GM23248 (cell line): ENCODE results near the gene DEDD2. TPM values are rescaled to one million over a fixed set of nuclear protein-coding genes. Genes with fewer than 3 reads are reported as not detected.

Source experiments
- DNase-seq: peaks from one replicate; pipeline ENCODE4 v3.0.0-alpha.2; 2015
- H2AFZ ChIP-seq: fragments of 200-600 bp; sonication (generic); 2 replicates; pipeline ENCODE4 v1.6.1; 2016; ENCODE audit warnings: antibody characterized with exemption
- H3F3A ChIP-seq: fragments of 200-600 bp; sonication (generic); 2 replicates; pipeline ENCODE4 v1.6.1; 2016; ENCODE audit warnings: mild to moderate bottlenecking, antibody characterized with exemption, mixed run types; ENCODE audit not compliant: insufficient read depth
- H3K27ac ChIP-seq: fragments of 200-600 bp; sonication (generic); 2 replicates; pipeline ENCODE4 v1.5.1; 2016; ENCODE audit warnings: mild to moderate bottlenecking
- H3K27me3 ChIP-seq: fragments of 200-600 bp; sonication (generic); replicated peaks from 2 replicates; pipeline ENCODE4 v1.6.1; 2016; ENCODE audit warnings: mild to moderate bottlenecking; ENCODE audit not compliant: insufficient read depth
- H3K36me3 ChIP-seq: fragments of 200-600 bp; sonication (generic); 2 replicates; pipeline ENCODE4 v1.6.1; 2016; ENCODE audit warnings: low read depth, mild to moderate bottlenecking
- H3K4me1 ChIP-seq: fragments of 200-600 bp; sonication (generic); 2 replicates; pipeline ENCODE4 v1.6.1; 2016; ENCODE audit warnings: mild to moderate bottlenecking; ENCODE audit not compliant: insufficient read depth
- H3K4me2 ChIP-seq: fragments of 200-600 bp; sonication (generic); one replicate; pipeline ENCODE4 v1.6.1; 2016; ENCODE audit warnings: mild to moderate bottlenecking; ENCODE audit not compliant: unreplicated experiment
- H3K4me3 ChIP-seq: fragments of 200-600 bp; sonication (generic); 2 replicates; pipeline ENCODE4 v1.5.1; 2016; ENCODE audit warnings: mild to moderate bottlenecking
- H3K79me2 ChIP-seq: fragments of 200-600 bp; sonication (generic); 2 replicates; pipeline ENCODE4 v1.6.1; 2016; ENCODE audit warnings: mild to moderate bottlenecking; ENCODE audit not compliant: insufficient read depth
- H3K9ac ChIP-seq: fragments of 200-600 bp; sonication (generic); 2 replicates; pipeline ENCODE4 v1.6.1; 2016; ENCODE audit warnings: mild to moderate bottlenecking
- H3K9me2 ChIP-seq: fragments of 200-600 bp; sonication (generic); 2 replicates; pipeline ENCODE4 v1.6.1; 2016; ENCODE audit warnings: mixed run types, mild to moderate bottlenecking, moderate library complexity; ENCODE audit not compliant: insufficient read depth
- H3K9me3 ChIP-seq: fragments of 200-600 bp; sonication (generic); one replicate; pipeline ENCODE4 v1.6.1; 2017; ENCODE audit warnings: low read depth
- H4K20me1 ChIP-seq: fragments of 200-600 bp; sonication (generic); 2 replicates; pipeline ENCODE4 v1.6.0; 2016; ENCODE audit not compliant: insufficient read depth
- EZH2 ChIP-seq: fragments of 200-600 bp; sonication (generic); IDR thresholded peaks from 2 replicates; pipeline ENCODE4 v1.6.1; 2018; ENCODE audit warnings: antibody characterized with exemption, mild to moderate bottlenecking; ENCODE audit not compliant: insufficient read depth, poor library complexity, severe bottlenecking
- EZH2phosphoT487 ChIP-seq: fragments of 200-600 bp; sonication (generic); IDR thresholded peaks from 2 replicates; pipeline ENCODE4 v1.6.1; 2018; ENCODE audit warnings: antibody characterized with exemption, moderate library complexity, mild to moderate bottlenecking, low read depth; ENCODE audit not compliant: insufficient read depth
- WGBS, 2 experiments: methylation state at CpG; one replicate each; pipeline ENCODE4 v1.1.6; 2015 to 2017; ENCODE audit warnings: low lambda C conversion rate in 2 of 2, low coverage in 1 of 2; ENCODE audit errors: missing lambda C conversion rate in 2 of 2; 5-methylcytosine and 5-hydroxymethylcytosine counted together
- in situ Hi-C: fragments of 300-500 bp; cut with MboI; formaldehyde crosslinking; loops from 2 replicates; pipeline ENCODE4 v1.15.0; 2020
- polyA plus RNA-seq: library from polyadenylated mRNA; unstranded; fragments of >200 nt; fragmentation: Nextera tagmentation; extraction: Ambion mirVana; gene quantifications from 2 replicates; pipeline ENCODE4 v1.2.1, GENCODE V29; 2016
- total RNA-seq: library from RNA; depleted of rRNA; stranded (reverse); fragments of >200 nt; shearing (Covaris generic); gene quantifications from 2 replicates; pipeline ENCODE4 v1.2.3, GENCODE V29; 2014

DEDD2 gene
- total and polyA plus RNA-seq, 2 experiments from 2014 or later: 21.1 to 27.8 TPM

DNA sequence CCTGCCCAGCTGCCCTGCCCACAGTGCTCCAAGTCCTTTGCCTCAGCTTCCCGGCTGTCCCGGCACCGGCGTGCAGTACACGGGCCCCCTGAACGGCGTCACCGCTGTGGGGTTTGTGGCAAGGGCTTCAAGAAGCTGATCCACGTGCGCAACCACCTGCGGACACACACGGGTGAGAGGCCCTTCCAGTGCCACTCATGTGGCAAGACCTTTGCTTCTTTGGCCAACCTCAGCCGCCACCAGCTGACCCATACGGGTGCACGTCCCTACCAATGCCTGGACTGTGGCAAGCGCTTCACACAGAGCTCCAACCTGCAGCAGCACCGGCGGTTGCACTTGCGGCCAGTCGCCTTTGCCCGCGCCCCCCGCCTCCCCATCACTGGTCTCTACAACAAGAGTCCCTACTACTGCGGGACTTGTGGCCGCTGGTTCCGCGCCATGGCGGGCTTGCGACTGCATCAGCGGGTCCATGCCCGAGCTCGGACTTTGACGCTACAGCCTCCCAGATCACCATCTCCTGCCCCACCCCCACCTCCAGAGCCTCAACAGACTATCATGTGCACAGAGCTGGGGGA is 8.3 kb upstream of the DEDD2 start:
- Histone ChIP-seq H3K27me3 (no peaks in the 10 kb centered on the region), H3K4me3 (no peak overlapping the region), H2AFZ (no peak overlapping the region), H4K20me1 (no peaks in the 10 kb centered on the region), H3K4me1 (peaks cover 4% of the 10 kb centered on the region), H3K9me2 (no peaks in the 10 kb centered on the region), H3K27ac (no peak overlapping the region), H3K79me2 (peaks cover 94% of the 10 kb centered on the region), H3K36me3 (peaks cover 18% of the 10 kb centered on the region), H3K4me2 (no peak overlapping the region), H3F3A (peaks cover 15% of the 10 kb centered on the region; the same call in 1 of the 2 replicates), H3K9ac (no peak overlapping the region), H3K9me3 (no peaks in the 10 kb centered on the region)
- DNase-seq: no peak
- 94 to 95% methylated on average over 33 of the region's 33 CpGs for WGBS, 2 experiments
- in situ Hi-C loops: no loop called here
- TF ChIP-seq EZH2 (no peak), EZH2phosphoT487 (no peak)

DNA sequence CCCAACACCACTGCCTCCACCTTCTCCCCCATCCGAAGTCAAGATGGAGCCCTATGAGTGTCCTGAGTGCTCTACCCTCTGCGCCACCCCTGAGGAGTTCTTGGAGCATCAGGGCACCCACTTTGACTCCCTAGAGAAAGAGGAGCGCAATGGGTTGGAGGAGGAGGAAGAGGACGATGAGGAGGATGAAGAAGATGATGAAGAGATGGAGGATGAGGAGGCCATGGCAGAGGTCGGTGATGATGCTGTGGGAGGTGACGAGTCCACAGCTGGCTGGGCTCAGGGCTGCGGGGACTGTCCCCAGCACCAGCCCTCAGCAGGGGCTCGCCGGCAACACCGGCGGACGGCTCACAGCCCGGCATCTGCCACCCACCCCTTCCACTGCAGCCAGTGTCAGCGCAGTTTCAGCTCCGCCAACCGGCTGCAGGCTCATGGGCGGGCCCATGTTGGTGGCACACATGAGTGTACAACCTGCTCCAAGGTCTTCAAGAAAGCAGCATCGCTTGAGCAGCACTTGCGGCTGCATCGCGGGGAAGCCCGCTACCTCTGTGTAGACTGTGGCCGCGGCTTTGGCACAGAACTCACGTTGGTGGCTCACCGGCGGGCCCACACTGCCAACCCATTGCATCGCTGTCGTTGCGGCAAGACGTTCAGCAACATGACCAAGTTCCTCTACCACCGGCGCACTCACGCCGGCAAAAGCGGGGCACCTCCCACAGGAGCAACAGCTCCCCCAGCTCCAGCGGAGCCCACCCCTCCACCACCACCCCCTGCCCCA is 7.7 kb upstream of the DEDD2 start:
- H3K27me3 ChIP-seq: no peaks in the 10 kb centered on the region
- in situ Hi-C loops: no loop called here
- H2AFZ ChIP-seq: no peak overlapping the region
- WGBS, 2 experiments: 89 to 91% methylated on average over 18 to 37 of the region's 37 CpGs
- peaks cover 97% of the 10 kb centered on the region for H3K79me2 ChIP-seq
- H3K4me2 ChIP-seq: no peak overlapping the region
- no peaks in the 10 kb centered on the region for H4K20me1 ChIP-seq
- no peaks in the 10 kb centered on the region for H3K9me2 ChIP-seq
- TF ChIP-seq EZH2phosphoT487: no peak
- TF ChIP-seq EZH2: no peak
- H3K4me3 ChIP-seq: no peak overlapping the region
- peaks cover 12% of the 10 kb centered on the region; the same call in 1 of the 2 replicates for H3F3A ChIP-seq
- H3K4me1 ChIP-seq: peaks cover 4% of the 10 kb centered on the region
- H3K9ac ChIP-seq: no peak overlapping the region
- H3K27ac ChIP-seq: no peak overlapping the region
- H3K36me3 ChIP-seq: peaks cover 18% of the 10 kb centered on the region
- DNase-seq: no peak
- no peaks in the 10 kb centered on the region for H3K9me3 ChIP-seq

DNA sequence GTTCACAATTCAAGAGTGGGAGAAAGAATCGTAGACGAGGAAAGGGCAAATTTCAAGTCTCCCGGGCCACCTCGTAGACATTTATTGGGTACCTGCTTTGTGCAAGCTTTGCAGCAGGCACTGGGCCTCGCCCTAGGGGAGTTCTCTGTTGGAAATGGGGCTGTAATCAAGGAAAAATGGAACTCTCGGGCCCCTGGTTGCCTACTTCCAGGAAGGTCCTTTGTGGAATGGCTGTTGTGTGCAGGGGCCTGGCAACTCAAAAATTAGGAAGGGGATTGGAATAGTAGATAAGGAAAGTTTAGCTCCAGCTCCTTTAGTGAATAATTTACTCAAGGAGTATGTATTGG is 3.2 kb upstream of the DEDD2 start:
- no peaks in the 10 kb centered on the region for H3K9me3 ChIP-seq
- peak overlapping the region; percentile 98 for H3K4me2 ChIP-seq
- H3K9ac ChIP-seq: peak overlapping the region; percentile 95
- H3K4me1 ChIP-seq: peaks cover 24% of the 10 kb centered on the region
- no peak for TF ChIP-seq EZH2phosphoT487
- TF ChIP-seq EZH2: no peak
- WGBS, 2 experiments: 1 to 2% methylated on average over 6 of the region's 6 CpGs
- DNase-seq: peak; percentile 43
- H3K36me3 ChIP-seq: 0 out of 2 replicates have a peak, but pooled peaks cover 6% of the 10 kb centered on the region
- in situ Hi-C loops: no loop called here
- H3K27me3 ChIP-seq: no peaks in the 10 kb centered on the region
- H3F3A ChIP-seq: peaks cover 18% of the 10 kb centered on the region
- no peaks in the 10 kb centered on the region for H4K20me1 ChIP-seq
- peaks cover 86% of the 10 kb centered on the region for H3K79me2 ChIP-seq
- H3K27ac ChIP-seq: peak overlapping the region; percentile 97
- H3K4me3 ChIP-seq: peak overlapping the region; percentile 86
- H2AFZ ChIP-seq: peak overlapping the region; percentile 63
- no peaks in the 10 kb centered on the region for H3K9me2 ChIP-seq

DNA sequence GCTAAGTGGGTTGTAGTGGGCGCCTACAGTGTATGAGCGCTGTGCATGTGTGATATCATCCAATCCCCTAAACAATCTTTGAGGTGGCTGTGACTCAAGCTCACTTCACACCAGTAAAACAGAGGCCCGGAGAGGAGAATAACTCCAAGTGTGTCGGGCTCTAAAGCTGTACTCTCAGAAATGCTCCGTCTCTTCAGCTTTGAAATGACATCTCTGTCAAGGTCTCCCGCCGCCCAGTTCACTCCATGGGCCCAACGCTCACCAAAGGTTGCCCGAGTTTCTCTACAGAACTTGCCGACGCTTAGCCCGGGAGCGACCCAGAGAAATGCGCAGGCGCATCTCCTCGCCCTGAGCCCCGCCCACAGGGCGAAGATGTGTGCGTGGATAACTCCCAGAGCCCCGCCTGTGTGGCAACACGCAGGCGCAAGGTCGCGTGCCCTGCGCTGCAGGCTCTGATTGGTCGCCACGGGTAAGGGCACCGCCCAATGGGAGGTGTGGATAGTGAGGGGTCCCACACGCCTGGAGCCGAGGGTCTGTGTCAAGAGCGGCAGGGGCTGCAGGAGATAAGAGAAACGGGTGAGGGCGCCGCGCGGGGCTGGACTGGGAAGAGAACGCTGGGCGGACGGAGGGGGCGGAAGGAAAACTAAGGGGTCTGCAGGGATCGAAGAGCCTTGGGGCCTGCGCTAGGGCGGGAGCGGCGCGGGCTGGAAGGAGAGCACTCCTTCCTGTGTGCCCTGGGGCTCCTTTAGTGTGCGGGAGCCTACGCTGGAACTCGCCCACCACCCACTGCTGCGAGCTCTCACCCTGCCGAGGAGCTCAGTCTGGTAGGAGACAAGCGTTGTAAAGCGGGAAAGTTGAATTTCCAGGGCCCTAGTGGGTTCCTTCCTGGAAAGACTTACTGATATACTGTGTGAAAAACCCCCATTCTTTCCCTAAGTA is 2.6 kb upstream of the DEDD2 start, which contains the start of gene ZNF526:
TSS of gene ZNF526 (plus strand) at position 501 of the 939 bp plus-strand sequence. CDS start 4,092 bp downstream, outside the sequence.
- no peaks in the 10 kb centered on the region for H3K9me3 ChIP-seq
- H3K9me2 ChIP-seq: no peaks in the 10 kb centered on the region
- peaks cover 25% of the 10 kb centered on the region for H3K4me1 ChIP-seq
- peaks cover 88% of the 10 kb centered on the region for H3K79me2 ChIP-seq
- peak within 1 kb of the TSS; percentile 95 for H3K9ac ChIP-seq
- WGBS, 2 experiments: 1 to 2% methylated on average over 42 to 53 of the region's 53 CpGs
- no peaks in the 10 kb centered on the region for H4K20me1 ChIP-seq
- in situ Hi-C loops: no loop called here
- H3K4me2 ChIP-seq: peak within 1 kb of the TSS; percentile 98
- peaks cover 19% of the 10 kb centered on the region for H3F3A ChIP-seq
- peak; percentile 99 for DNase-seq
- 0 out of 2 replicates have a peak, but pooled peaks cover 4% of the 10 kb centered on the region for H3K36me3 ChIP-seq
- H3K4me3 ChIP-seq: peak within 1 kb of the TSS; percentile 86
- H2AFZ ChIP-seq: peak within 1 kb of the TSS; percentile 63
- TF ChIP-seq EZH2: no peak
- H3K27ac ChIP-seq: peak within 1 kb of the TSS; percentile 97
- no peaks in the 10 kb centered on the region for H3K27me3 ChIP-seq
